Activated CD4-positive, alpha-beta T cell treated with anti-CD3 and anti-CD28 coated beads, Interleukin-2, amount 10 ng/mL, durations not matched to agents 7 days and 5 days (primary cell): ENCODE results near the gene PBX1. TPM values are rescaled to one million over a fixed set of nuclear protein-coding genes. Genes with fewer than 3 reads are reported as not detected.

Experiments used
- CTCF ChIA-PET: fragments of 350-600 bp; sonication (Branson Sonifier 250); formaldehyde crosslinking; loops from one replicate; lab custom pipeline; 2021; ENCODE audit warnings: antibody characterized with exemption; lab: Charles Lee
- POLR2A ChIA-PET: fragments of 350-600 bp; sonication (Branson Sonifier 250); formaldehyde crosslinking; loops from one replicate; lab custom pipeline; 2021; ENCODE audit warnings: antibody characterized with exemption; lab: Charles Lee
- DNase-seq: peaks from one replicate; pipeline ENCODE4 v3.0.0-alpha.2; 2020
- H3K27ac Mint-ChIP-seq: one replicate; pipeline ENCODE4 v1.8.0; 2021; ENCODE audit warnings: mild to moderate bottlenecking, moderate library complexity, mixed read lengths
- H3K27me3 Mint-ChIP-seq: one replicate; pipeline ENCODE4 v1.8.0; 2021; ENCODE audit warnings: mixed read lengths
- H3K36me3 Mint-ChIP-seq: one replicate; pipeline ENCODE4 v1.8.0; 2021; ENCODE audit warnings: low read depth, mixed read lengths
- H3K4me1 Mint-ChIP-seq: one replicate; pipeline ENCODE4 v1.8.0; 2021; ENCODE audit warnings: mixed read lengths
- H3K4me3 Mint-ChIP-seq: one replicate; pipeline ENCODE4 v1.8.0; 2021; ENCODE audit warnings: mild to moderate bottlenecking, moderate library complexity, mixed read lengths
- H3K9me3 Mint-ChIP-seq: one replicate; pipeline ENCODE4 v1.8.0; 2021; ENCODE audit warnings: mixed read lengths
- total RNA-seq, 2 experiments: library from RNA; stranded (reverse); gene quantifications; one replicate each; pipeline ENCODE4 v1.2.3, GENCODE V29; 2021

The PBX1 gene
- total RNA-seq, 2 experiments from 2014 or later: 0.12 to 0.15 TPM

DNA sequence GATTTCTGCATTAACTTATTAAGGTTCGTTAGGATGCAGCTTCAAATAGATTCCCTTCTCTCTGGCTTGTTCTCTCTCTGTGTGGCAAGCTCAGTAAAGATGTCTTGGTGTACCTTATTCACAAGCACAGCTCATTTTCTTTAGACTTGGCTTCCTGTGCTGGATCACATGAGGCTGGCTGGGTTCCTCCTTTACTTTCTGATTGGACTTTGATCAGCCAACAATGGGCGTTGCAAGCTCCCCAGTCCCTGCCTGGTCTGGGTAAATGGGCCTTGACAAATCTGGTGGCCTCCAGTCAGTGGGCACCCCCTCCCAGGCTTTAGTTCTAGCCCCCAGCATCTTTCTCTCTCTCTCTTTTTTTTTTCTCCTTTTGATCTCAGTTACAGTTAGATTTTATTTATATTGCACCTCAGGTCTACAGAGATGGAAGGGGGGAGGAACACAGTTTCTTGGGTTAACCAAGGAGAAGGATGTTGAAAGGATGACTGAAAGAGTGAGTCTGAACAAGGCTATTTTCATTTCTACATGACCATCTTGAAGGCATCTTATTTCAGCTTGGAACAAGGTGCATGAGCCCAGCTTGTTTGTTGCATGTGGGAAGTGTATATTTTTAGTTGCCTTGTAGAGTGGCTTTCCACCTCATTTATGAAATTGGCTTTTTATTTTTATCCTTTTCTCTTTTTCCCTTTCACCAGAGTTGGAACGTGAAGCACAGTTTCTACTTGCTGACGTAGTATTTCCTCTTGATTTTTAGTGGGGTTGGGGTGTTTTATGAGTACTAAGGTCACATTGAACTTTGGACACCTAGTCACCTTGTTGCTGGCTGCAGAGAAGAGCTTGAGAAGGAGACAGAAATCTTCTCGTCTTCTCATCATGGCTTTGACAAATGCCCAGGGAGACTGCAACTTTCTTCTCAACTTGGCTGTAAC is 77.1 kb downstream of the PBX1 start:
- H3K36me3 Mint-ChIP-seq: no peaks in the 10 kb centered on the region
- no peaks in the 10 kb centered on the region for H3K9me3 Mint-ChIP-seq
- no peak overlapping the region for H3K4me3 Mint-ChIP-seq
- no peak overlapping the region for H3K27ac Mint-ChIP-seq
- POLR2A ChIA-PET: no interaction called here
- no peak for DNase-seq
- CTCF ChIA-PET: no interaction called here
- H3K4me1 Mint-ChIP-seq: no peaks in the 10 kb centered on the region
- no peaks in the 10 kb centered on the region for H3K27me3 Mint-ChIP-seq

GRCh38 chr1:164636757-164637156 is 77.8 kb downstream of the PBX1 start:
- H3K4me3 Mint-ChIP-seq: no peak overlapping the region
- ChIA-PET CTCF (no interaction called here), POLR2A (no interaction called here)
- no peak overlapping the region for H3K27ac Mint-ChIP-seq
- H3K36me3 Mint-ChIP-seq: no peaks in the 10 kb centered on the region
- no peaks in the 10 kb centered on the region for H3K9me3 Mint-ChIP-seq
- no peak for DNase-seq
- H3K27me3 Mint-ChIP-seq: no peaks in the 10 kb centered on the region
- no peaks in the 10 kb centered on the region for H3K4me1 Mint-ChIP-seq

GRCh38 chr1:164637461-164638375 is 78.7 kb downstream of the PBX1 start:
- Mint-ChIP-seq H3K36me3 (no peaks in the 10 kb centered on the region), H3K4me3 (no peak overlapping the region), H3K27me3 (no peaks in the 10 kb centered on the region), H3K4me1 (no peaks in the 10 kb centered on the region), H3K27ac (no peak overlapping the region), H3K9me3 (no peaks in the 10 kb centered on the region)
- ChIA-PET CTCF (no interaction called here), POLR2A (no interaction called here)
- DNase-seq: no peak

GRCh38 chr1:164638492-164639202 is 79.7 kb downstream of the PBX1 start:
- CTCF ChIA-PET: no interaction called here
- POLR2A ChIA-PET: no interaction called here
- no peak for DNase-seq
- H3K4me1 Mint-ChIP-seq: no peaks in the 10 kb centered on the region
- no peak overlapping the region for H3K4me3 Mint-ChIP-seq
- H3K9me3 Mint-ChIP-seq: no peaks in the 10 kb centered on the region
- H3K36me3 Mint-ChIP-seq: no peaks in the 10 kb centered on the region
- H3K27me3 Mint-ChIP-seq: no peaks in the 10 kb centered on the region
- H3K27ac Mint-ChIP-seq: no peak overlapping the region

- no peaks in the 10 kb centered on the region for H3K27me3 Mint-ChIP-seq
- no peaks in the 10 kb centered on the region for H3K36me3 Mint-ChIP-seq
- no peak for DNase-seq
- H3K9me3 Mint-ChIP-seq: no peaks in the 10 kb centered on the region
- H3K4me3 Mint-ChIP-seq: no peak overlapping the region
- POLR2A ChIA-PET: no interaction called here
- no peak overlapping the region for H3K27ac Mint-ChIP-seq
- H3K4me1 Mint-ChIP-seq: no peaks in the 10 kb centered on the region
- CTCF ChIA-PET: no interaction called here
These were observed 81.8 kb downstream of the PBX1 start for GRCh38 chr1:164640686-164641352.

GRCh38 chr1:164641353-164641730 is 82.4 kb downstream of the PBX1 start:
- H3K27me3 Mint-ChIP-seq: no peaks in the 10 kb centered on the region

DNA sequence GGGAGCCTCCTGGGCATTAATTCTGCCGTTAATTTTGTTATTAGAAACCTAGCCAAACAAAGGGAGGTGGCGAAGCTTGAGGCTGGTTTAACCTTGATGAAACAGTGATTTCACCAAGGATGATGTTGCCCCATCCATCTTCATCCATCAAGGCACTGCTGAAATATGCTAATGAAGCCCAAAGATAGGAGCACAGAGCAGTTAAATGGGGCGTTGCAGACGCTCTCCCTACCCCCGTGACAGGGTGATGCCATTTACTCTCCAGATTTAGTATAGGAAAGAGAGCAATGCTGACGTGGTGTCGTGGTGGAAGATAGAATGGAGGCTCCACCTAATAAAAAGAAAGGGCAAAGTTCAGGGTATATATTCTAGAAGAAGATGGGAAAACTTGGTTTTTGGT is 84.0 kb downstream of the PBX1 start:
- Mint-ChIP-seq H3K4me1 (no peaks in the 10 kb centered on the region), H3K4me3 (no peak overlapping the region), H3K9me3 (no peaks in the 10 kb centered on the region), H3K27me3 (no peaks in the 10 kb centered on the region), H3K36me3 (no peaks in the 10 kb centered on the region), H3K27ac (no peak overlapping the region)
- DNase-seq: no peak
- POLR2A ChIA-PET: no interaction called here
- CTCF ChIA-PET: no interaction called here

More at GRCh38 chr1:164641353-164641730, 82.4 kb downstream of the PBX1 start:
- ChIA-PET CTCF (no interaction called here), POLR2A (no interaction called here)
- Mint-ChIP-seq H3K27ac (no peak overlapping the region), H3K4me3 (no peak overlapping the region), H3K9me3 (no peaks in the 10 kb centered on the region), H3K4me1 (no peaks in the 10 kb centered on the region), H3K36me3 (no peaks in the 10 kb centered on the region)
- DNase-seq: no peak

GRCh38 chr1:164644268-164644667 is 85.3 kb downstream of the PBX1 start:
- ChIA-PET CTCF (no interaction called here), POLR2A (no interaction called here)
- Mint-ChIP-seq H3K4me1 (no peaks in the 10 kb centered on the region), H3K27me3 (no peaks in the 10 kb centered on the region), H3K27ac (no peak overlapping the region), H3K4me3 (no peak overlapping the region), H3K9me3 (no peaks in the 10 kb centered on the region), H3K36me3 (no peaks in the 10 kb centered on the region)
- no peak for DNase-seq

- no peaks in the 10 kb centered on the region for H3K36me3 Mint-ChIP-seq
- POLR2A ChIA-PET: no interaction called here
- no peaks in the 10 kb centered on the region for H3K9me3 Mint-ChIP-seq
- CTCF ChIA-PET: no interaction called here
- DNase-seq: no peak
- H3K27ac Mint-ChIP-seq: no peak overlapping the region
- no peaks in the 10 kb centered on the region for H3K4me1 Mint-ChIP-seq
- no peak overlapping the region for H3K4me3 Mint-ChIP-seq
- H3K27me3 Mint-ChIP-seq: no peaks in the 10 kb centered on the region
These were observed 86.0 kb downstream of the PBX1 start for GRCh38 chr1:164644774-164645644.

DNA sequence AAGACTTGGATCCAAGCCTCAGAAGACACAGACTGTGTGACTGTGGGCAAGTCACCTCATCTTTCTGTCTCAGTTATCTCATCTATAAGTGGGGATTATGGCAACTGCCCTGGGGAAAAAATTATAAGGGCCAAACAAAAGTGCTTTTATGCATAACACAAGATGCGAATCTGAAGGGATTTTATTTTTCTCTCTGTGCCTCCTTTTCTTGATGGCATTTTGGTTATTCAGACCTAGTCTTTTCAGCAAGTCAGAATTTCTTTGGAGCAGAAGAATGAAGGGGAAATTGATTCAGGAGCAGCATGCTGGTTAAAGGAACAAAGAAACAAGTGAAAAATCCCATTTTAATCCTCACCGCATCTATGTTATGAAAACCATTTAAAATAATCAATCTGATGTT is 86.9 kb downstream of the PBX1 start:
- no peaks in the 10 kb centered on the region for H3K36me3 Mint-ChIP-seq
- POLR2A ChIA-PET: no interaction called here

DNA sequence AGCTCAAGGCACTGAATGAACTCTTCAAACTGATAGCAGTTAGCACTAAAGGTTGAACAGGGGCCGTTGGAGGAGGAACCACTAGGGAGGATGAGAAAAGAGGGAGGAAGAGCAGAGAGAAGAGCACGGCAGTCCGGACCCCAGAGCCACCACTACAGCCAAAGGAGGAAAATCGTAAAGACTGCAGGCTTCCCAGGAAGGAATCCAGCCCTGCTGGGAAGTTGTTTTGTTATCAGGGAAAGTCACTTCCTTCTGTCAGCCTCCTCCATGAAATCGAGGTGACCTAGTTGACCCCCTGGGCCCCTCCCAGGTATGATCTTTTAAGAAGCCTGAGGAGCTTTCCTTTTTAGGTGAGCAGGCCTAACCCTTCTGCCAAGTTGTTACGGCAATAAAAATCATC is 88.2 kb downstream of the PBX1 start:
- no peaks in the 10 kb centered on the region for H3K27me3 Mint-ChIP-seq
- H3K9me3 Mint-ChIP-seq: peaks cover 2% of the 10 kb centered on the region
- ChIA-PET CTCF (no interaction called here), POLR2A (no interaction called here)
- no peak overlapping the region for H3K27ac Mint-ChIP-seq
- no peaks in the 10 kb centered on the region for H3K36me3 Mint-ChIP-seq
- no peak for DNase-seq
- H3K4me3 Mint-ChIP-seq: no peak overlapping the region
- H3K4me1 Mint-ChIP-seq: peaks cover 6% of the 10 kb centered on the region

More for the DNA sequence above, 86.9 kb downstream of the PBX1 start:
- H3K4me3 Mint-ChIP-seq: no peak overlapping the region
- H3K27ac Mint-ChIP-seq: no peak overlapping the region
- no peaks in the 10 kb centered on the region for H3K9me3 Mint-ChIP-seq
- no peaks in the 10 kb centered on the region for H3K27me3 Mint-ChIP-seq
- DNase-seq: no peak
- H3K4me1 Mint-ChIP-seq: no peaks in the 10 kb centered on the region
- CTCF ChIA-PET: no interaction called here

DNA sequence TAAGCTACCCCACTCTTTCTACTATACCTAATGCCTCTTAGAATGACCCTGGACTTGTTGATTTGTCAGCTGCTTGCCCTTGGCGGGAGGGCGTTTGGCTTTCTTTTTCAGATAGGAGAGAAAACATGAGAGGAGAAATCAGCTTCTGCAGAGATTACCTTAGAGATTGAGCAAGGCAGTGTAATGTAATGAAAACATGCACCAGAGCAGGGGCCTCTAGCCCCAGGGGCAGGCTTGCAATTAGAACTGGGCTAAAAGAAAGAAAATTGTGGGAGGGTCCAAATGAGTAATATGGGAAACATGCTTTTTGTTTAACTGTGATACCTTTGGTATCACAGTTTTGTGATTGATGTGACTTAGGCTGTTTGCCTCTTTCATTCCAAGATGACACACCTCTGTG is 89.7 kb downstream of the PBX1 start:
- Mint-ChIP-seq H3K4me1 (peaks cover 6% of the 10 kb centered on the region), H3K27ac (no peak overlapping the region), H3K9me3 (peaks cover 2% of the 10 kb centered on the region), H3K4me3 (no peak overlapping the region), H3K27me3 (no peaks in the 10 kb centered on the region), H3K36me3 (no peaks in the 10 kb centered on the region)
- no peak for DNase-seq
- POLR2A ChIA-PET: no interaction called here
- CTCF ChIA-PET: no interaction called here
